HG03064 (cell line): ENCODE data around the gene LAMA3.
A peak's percentile ranks its signal among the peaks of the same experiment; 100 is the strongest.

Source experiments
- ATAC-seq: cut with Tn5 transposase; IDR thresholded peaks from one replicate; pipeline ENCODE4 v1.9.1; 2021; ENCODE audit warnings: low read depth; ENCODE audit not compliant: unreplicated experiment

The LAMA3 gene

GRCh38 chr18:23868136-23868785 is 179.0 kb downstream of the LAMA3 start:
- ATAC-seq = no peak

GRCh38 chr18:23870676-23871380 is 181.6 kb downstream of the LAMA3 start:
- no peak for ATAC-seq

- ATAC-seq = peak; percentile 56
Measured at GRCh38 chr18:23871410-23871809, 182.2 kb downstream of the LAMA3 start.

- ATAC-seq = no peak
Measured at GRCh38 chr18:23872701-23873550, 183.7 kb downstream of the LAMA3 start.

- ATAC-seq = no peak
Measured at GRCh38 chr18:23875966-23876895, 187.0 kb downstream of the LAMA3 start.

GRCh38 chr18:23876921-23877320 is 187.7 kb downstream of the LAMA3 start:
- no peak for ATAC-seq

GRCh38 chr18:23877371-23877770 is 188.1 kb downstream of the LAMA3 start:
- no peak for ATAC-seq

GRCh38 chr18:23878336-23878900 is 189.2 kb downstream of the LAMA3 start:
- no peak for ATAC-seq

GRCh38 chr18:23879126-23879525 is 189.9 kb downstream of the LAMA3 start:
- ATAC-seq = no peak

GRCh38 chr18:23879544-23879943 is 190.3 kb downstream of the LAMA3 start:
- ATAC-seq = no peak

- no peak for ATAC-seq
Measured at GRCh38 chr18:23879966-23880565, 190.8 kb downstream of the LAMA3 start.

GRCh38 chr18:23880931-23881617 is 191.8 kb downstream of the LAMA3 start:
- ATAC-seq = no peak

GRCh38 chr18:23881778-23882177 is 192.5 kb downstream of the LAMA3 start:
- ATAC-seq = no peak

GRCh38 chr18:23882616-23883276 is 193.5 kb downstream of the LAMA3 start:
- ATAC-seq = no peak

GRCh38 chr18:23883277-23883790 is 194.1 kb downstream of the LAMA3 start:
- no peak for ATAC-seq

GRCh38 chr18:23884681-23885375 is 195.6 kb downstream of the LAMA3 start:
- no peak for ATAC-seq

- no peak for ATAC-seq
Measured at GRCh38 chr18:23885750-23886149, 196.5 kb downstream of the LAMA3 start.

GRCh38 chr18:23887035-23887434 is 197.8 kb downstream of the LAMA3 start:
- no peak for ATAC-seq
